NCI-H1105 treated with DMSO at 0.1 percent for 48 hours (cell line): Measurements from ENCODE around the gene PAK2.
A peak's percentile ranks its signal among the peaks of the same experiment; 100 is the strongest.
"Not testable (repeated sequence)": the region's sequence is repeated elsewhere in the genome, so short reads cannot be mapped to it uniquely, and the experiment has no call there.

Experiments used
- DNase-seq: peaks from one replicate; lab custom pipeline; 2025; lab: John Stamatoyannopoulos, UW

PAK2 gene

GRCh38 chr3:196844235-196845219 lies 104.9 kb downstream of the PAK2 start:
- not testable (repeated sequence) for DNase-seq

GRCh38 chr3:196848375-196848774 lies 108.7 kb downstream of the PAK2 start:
- not testable (repeated sequence) for DNase-seq

GRCh38 chr3:196849180-196849741 lies 109.6 kb downstream of the PAK2 start:
- no peak for DNase-seq

- DNase-seq: not testable (repeated sequence)
Measured at GRCh38 chr3:196863000-196863399, 123.3 kb downstream of the PAK2 start.

GRCh38 chr3:196867155-196867506 lies 127.5 kb downstream of the PAK2 start:
- DNase-seq: peak; percentile 80

GRCh38 chr3:196867507-196868296 lies 128.0 kb downstream of the PAK2 start, which contains the start of gene SENP5:
Gene SENP5, plus strand, starts transcription at chr3:196867920. Its CDS starts 17,262 bp downstream, at chr3:196885182.
- peak; percentile 93 for DNase-seq

GRCh38 chr3:196868297-196868661 lies 128.6 kb downstream of the PAK2 start:
- peak; percentile 43 for DNase-seq

- no peak for DNase-seq
Measured at GRCh38 chr3:196872316-196872715, 132.7 kb downstream of the PAK2 start.

- not testable (repeated sequence) for DNase-seq
Measured at GRCh38 chr3:196874511-196875094, 134.9 kb downstream of the PAK2 start.

- no peak for DNase-seq
Measured at GRCh38 chr3:196875258-196875657, 135.6 kb downstream of the PAK2 start.
